ENCODE measurements around the gene LCK. TPM values are rescaled to one million over a fixed set of nuclear protein-coding genes. Genes with fewer than 3 reads are reported as not detected.

Gene LCK
- total and polyA plus RNA-seq, 2 of the 8 experiments (the other 6 are each of a cell fraction or from before 2014, with no cell fraction given), result 75.3 to 122 TPM

DNA sequence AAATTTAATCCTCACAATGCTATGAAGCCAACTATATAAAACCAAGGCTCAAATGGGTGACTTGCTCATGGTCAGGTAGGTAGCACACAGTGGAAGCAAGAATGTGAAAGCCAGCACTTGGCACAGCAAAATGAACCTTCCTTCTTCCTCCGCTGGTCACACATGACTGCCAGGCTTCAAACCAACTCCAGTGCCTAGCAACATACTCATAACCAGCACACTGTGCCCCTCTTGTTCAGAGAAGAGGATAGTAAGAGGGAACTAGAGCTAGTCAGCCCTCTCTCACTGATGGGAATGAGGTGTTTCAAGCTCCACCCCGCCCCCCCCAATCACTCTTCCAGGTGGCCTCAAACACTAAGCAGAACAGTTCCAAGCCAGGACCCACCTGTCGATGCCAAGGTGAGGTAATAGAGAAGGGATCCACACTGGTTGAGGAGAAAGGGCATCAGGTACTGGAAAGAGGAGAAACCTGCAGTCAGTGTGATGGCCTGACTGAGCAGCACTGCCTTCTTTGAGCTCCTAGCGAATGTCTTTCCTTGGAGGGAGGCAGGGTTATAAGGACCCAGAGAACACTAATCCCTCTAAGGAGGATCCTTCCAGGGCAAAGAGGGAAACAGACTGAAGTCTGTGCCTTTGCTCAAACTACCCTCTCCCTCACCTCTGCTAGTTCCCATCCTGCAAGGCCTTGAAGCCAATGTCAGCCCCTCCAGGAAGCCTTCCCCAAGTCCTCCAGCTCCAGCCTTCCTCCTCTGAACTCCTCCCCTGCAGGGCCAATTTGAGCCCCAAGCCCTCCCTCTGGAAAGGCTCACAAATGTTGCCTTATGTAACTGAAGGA, 30.1 kb upstream of the LCK start (continued):
- TF ChIP-seq SUZ12 (IDR thresholded peaks at IDR 0.05; ENCODE audit: low read length) (no peak), POLR2A (IDR thresholded peaks at IDR 0.05; ENCODE audit: control extremely low read depth in 1 of 2, low read depth in 2 of 2, low read length in 2 of 2) (no peak)
